SU-DHL-6 (cell line): ENCODE results near the gene NFATC2IP.

Experiments
- EZH2phosphoT487 ChIP-seq: fragments of 200-600 bp; sonication (generic), shearing (Covaris generic); conservative IDR thresholded peaks from 2 replicates; pipeline ENCODE4 v1.6.1; 2018; ENCODE audit warnings: mild to moderate bottlenecking, antibody characterized with exemption, low read length, moderate library complexity, mixed read lengths
- TF ChIP-seq, protein P1 (sequence below): fragments of 200-600 bp; sonication (generic); IDR thresholded peaks from one replicate; pipeline ENCODE4 v1.5.1; 2017; ENCODE audit warnings: antibody characterized with exemption, mild to moderate bottlenecking, low read length, moderate library complexity; ENCODE audit not compliant: insufficient read depth, poor library complexity, severe bottlenecking

DNA sequence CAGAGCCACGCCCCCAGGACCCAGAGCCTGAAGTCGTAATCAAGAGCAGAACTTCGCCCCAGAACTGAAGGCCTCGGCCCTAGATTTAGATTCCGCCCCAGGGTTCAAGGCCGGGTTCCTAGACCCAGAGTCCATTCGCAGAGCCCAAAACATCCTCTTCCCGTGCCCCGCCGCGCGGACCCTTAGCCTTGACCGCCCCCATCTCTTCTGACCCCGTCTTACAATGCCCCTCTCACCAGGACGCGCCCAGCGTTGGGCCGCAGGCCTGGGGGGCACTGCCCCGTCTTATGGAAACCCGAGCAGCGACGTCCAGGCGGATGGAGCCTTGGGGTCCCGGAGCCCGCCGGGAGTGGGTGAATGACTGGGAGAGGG lies 14.0 kb upstream of the NFATC2IP start:
- TF ChIP-seq, protein P1, sequence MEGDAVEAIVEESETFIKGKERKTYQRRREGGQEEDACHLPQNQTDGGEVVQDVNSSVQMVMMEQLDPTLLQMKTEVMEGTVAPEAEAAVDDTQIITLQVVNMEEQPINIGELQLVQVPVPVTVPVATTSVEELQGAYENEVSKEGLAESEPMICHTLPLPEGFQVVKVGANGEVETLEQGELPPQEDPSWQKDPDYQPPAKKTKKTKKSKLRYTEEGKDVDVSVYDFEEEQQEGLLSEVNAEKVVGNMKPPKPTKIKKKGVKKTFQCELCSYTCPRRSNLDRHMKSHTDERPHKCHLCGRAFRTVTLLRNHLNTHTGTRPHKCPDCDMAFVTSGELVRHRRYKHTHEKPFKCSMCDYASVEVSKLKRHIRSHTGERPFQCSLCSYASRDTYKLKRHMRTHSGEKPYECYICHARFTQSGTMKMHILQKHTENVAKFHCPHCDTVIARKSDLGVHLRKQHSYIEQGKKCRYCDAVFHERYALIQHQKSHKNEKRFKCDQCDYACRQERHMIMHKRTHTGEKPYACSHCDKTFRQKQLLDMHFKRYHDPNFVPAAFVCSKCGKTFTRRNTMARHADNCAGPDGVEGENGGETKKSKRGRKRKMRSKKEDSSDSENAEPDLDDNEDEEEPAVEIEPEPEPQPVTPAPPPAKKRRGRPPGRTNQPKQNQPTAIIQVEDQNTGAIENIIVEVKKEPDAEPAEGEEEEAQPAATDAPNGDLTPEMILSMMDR: no peak
- TF ChIP-seq EZH2phosphoT487: no peak
